ENCODE data around the gene PLXNC1. TPM values are rescaled to one million over a fixed set of nuclear protein-coding genes. Genes with fewer than 3 reads are reported as not detected.
A peak's percentile ranks its signal among the peaks of the same experiment; 100 is the strongest.

The PLXNC1 gene
- total RNA-seq, 3 donors from 2014 or later, result 5.2 to 13.2 (median 6.2) TPM

GRCh38 chr12:94290353-94290752 lies 142.0 kb downstream of the PLXNC1 start:
- intact Hi-C loops (cut with DNase I, micrococcal nuclease), result no loop called here
- ATAC-seq (no peak), DNase-seq (no peak)
- no peak for TF ChIP-seq CTCF (IDR thresholded peaks at IDR 0.05)
- peaks cover 13% of the 10 kb centered on the region for H3K4me1 ChIP-seq (ENCODE audit: low read depth)
- no peaks in the 10 kb centered on the region for H3K36me3 ChIP-seq (ENCODE audit: low read depth)
- no peak overlapping the region for H3K4me3 ChIP-seq
- no peaks in the 10 kb centered on the region for H3K9me3 ChIP-seq

GRCh38 chr12:94297096-94297699 lies 148.8 kb downstream of the PLXNC1 start:
- intact Hi-C loops (cut with DNase I, micrococcal nuclease), result no loop called here
- TF ChIP-seq CTCF (IDR thresholded peaks at IDR 0.05), result no peak
- Histone ChIP-seq H3K4me1 (ENCODE audit: low read depth) (peaks cover 14% of the 10 kb centered on the region), H3K36me3 (ENCODE audit: low read depth) (no peaks in the 10 kb centered on the region), H3K9me3 (no peaks in the 10 kb centered on the region), H3K4me3 (no peak overlapping the region)
- peak; percentile 3 for ATAC-seq
- no peak for DNase-seq

GRCh38 chr12:94297876-94298505 lies 149.6 kb downstream of the PLXNC1 start:
- DNase-seq (no peak), ATAC-seq (peak; percentile 82)
- intact Hi-C loops (cut with DNase I, micrococcal nuclease), result no loop called here
- Histone ChIP-seq H3K4me3 (no peak overlapping the region), H3K9me3 (no peaks in the 10 kb centered on the region), H3K36me3 (ENCODE audit: low read depth) (no peaks in the 10 kb centered on the region), H3K4me1 (ENCODE audit: low read depth) (peaks cover 14% of the 10 kb centered on the region)
- TF ChIP-seq CTCF (IDR thresholded peaks at IDR 0.05), result no peak

GRCh38 chr12:94299846-94300245 lies 151.5 kb downstream of the PLXNC1 start:
- peaks cover 14% of the 10 kb centered on the region for H3K4me1 ChIP-seq (ENCODE audit: low read depth)
- TF ChIP-seq CTCF (IDR thresholded peaks at IDR 0.05), result no peak
- no peaks in the 10 kb centered on the region for H3K36me3 ChIP-seq (ENCODE audit: low read depth)
- H3K9me3 ChIP-seq, result no peaks in the 10 kb centered on the region
- intact Hi-C loops (cut with DNase I, micrococcal nuclease), result no loop called here
- DNase-seq, result peak in 1 of 3 donors; percentile 22
- H3K4me3 ChIP-seq, result no peak overlapping the region
- peak; percentile 35 for ATAC-seq

- DNase-seq (no peak), ATAC-seq (no peak)
- Histone ChIP-seq H3K9me3 (no peaks in the 10 kb centered on the region), H3K36me3 (ENCODE audit: low read depth) (no peaks in the 10 kb centered on the region), H3K4me3 (no peak overlapping the region), H3K4me1 (ENCODE audit: low read depth) (peaks cover 2% of the 10 kb centered on the region)
- intact Hi-C loops (cut with DNase I, micrococcal nuclease), result no loop called here
- TF ChIP-seq CTCF (IDR thresholded peaks at IDR 0.05), result no peak
These were observed 155.6 kb downstream of the PLXNC1 start for GRCh38 chr12:94304012-94304411.
